ENCODE measurements around the gene FAM236D.
"Not testable (repeated sequence)": the region's sequence is repeated elsewhere in the genome, so short reads cannot be mapped to it uniquely, and the experiment has no call there.

- not testable (repeated sequence) for TF ChIP-seq ELK1 (IDR thresholded peaks at IDR 0.05; ENCODE audit: low read depth, low read length); BHLHE40 (IDR thresholded peaks at IDR 0.05; ENCODE audit: low read depth, low read length); CTCF (IDR thresholded peaks at IDR 0.05); BCL3 (IDR thresholded peaks at IDR 0.05); POLR2A (IDR thresholded peaks at IDR 0.05; ENCODE audit: low read length); ZFP36 (IDR thresholded peaks at IDR 0.05; ENCODE audit: borderline replicate concordance, partially characterized antibody); RNF2 (IDR thresholded peaks at IDR 0.05; ENCODE audit: borderline replicate concordance, low read depth)
- TF ChIP-seq, protein P1, sequence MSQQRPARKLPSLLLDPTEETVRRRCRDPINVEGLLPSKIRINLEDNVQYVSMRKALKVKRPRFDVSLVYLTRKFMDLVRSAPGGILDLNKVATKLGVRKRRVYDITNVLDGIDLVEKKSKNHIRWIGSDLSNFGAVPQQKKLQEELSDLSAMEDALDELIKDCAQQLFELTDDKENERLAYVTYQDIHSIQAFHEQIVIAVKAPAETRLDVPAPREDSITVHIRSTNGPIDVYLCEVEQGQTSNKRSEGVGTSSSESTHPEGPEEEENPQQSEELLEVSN (IDR thresholded peaks at IDR 0.05; ENCODE audit: borderline replicate concordance, low read depth), result not testable (repeated sequence)
Measured at GRCh38 chrX:72790390-72790789, 17.6 kb downstream of the FAM236D start.
